ENCODE data around the gene TEDC1. TPM values are rescaled to one million over a fixed set of nuclear protein-coding genes. Genes with fewer than 3 reads are reported as not detected.

TEDC1 gene
- polyA plus RNA-seq, 1 donor (not counting 4 experiments of a cell fraction or from before 2014, with no cell fraction given), result 5.0 TPM

DNA sequence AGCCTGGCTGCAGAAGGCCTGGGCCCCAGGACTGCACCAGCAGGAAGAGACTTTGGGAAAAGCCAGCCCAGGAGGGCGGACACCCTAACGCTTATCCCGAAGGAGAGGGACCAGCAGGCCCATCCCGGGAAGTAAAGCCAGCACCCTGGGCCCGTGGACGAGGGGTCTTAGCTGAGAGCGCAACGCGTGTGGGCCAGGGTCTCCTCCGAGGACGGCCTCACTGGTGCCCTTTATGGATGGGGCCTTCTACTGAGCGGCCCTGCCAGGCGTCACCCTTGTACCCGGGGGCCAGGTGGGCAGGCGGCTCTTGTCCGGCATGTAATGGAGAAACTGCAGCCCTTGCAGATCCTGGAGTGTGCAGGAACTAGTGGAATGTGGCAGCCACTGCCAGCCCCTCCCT lies 14.1 kb downstream of the TEDC1 start:
- dilution Hi-C loops (cut with MboI; ENCODE audit: extremely low pct_ligation_motif_present, low sequenced_read_pairs), result no loop called here
- no peaks in the 10 kb centered on the region for H3K9me3 ChIP-seq (ENCODE audit: control insufficient read depth, low read depth, low read length)
- no peak for FAIRE-seq

DNA sequence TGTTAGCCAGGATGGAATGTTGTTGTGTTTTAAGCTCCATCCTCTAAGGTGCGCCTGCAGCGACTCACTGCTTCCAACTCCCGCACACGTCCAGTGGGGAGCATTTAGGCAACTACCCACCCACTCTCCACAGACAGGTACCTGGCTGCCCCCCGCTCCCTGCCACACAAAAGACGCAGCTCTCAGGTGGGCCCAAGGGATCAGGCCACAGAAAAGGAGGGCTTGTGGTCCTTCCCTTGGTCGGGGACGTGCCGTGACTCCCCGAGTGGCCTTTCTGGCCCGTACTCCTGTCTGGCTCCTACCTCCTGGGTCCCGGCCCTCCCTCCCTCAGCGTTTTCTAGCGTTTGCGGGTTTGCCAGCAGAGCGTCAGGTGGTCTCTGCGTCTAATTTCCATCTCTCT lies 16.2 kb downstream of the TEDC1 start:
- no peak for DNase-seq (ENCODE audit: low read depth, low spot score)
- no peak overlapping the region for H2AFZ ChIP-seq (ENCODE audit: control insufficient read depth, low read length)
- H3K27me3 ChIP-seq (ENCODE audit: control insufficient read depth, extremely low read depth, insufficient read depth, low read length), result no peaks in the 10 kb centered on the region
- no peak overlapping the region for H3K4me2 ChIP-seq (ENCODE audit: control insufficient read depth, extremely low read depth, insufficient read depth, low read depth, low read length)
- dilution Hi-C loops (cut with MboI; ENCODE audit: extremely low pct_ligation_motif_present, low sequenced_read_pairs), result no loop called here
- no peaks in the 10 kb centered on the region for H3K79me2 ChIP-seq (ENCODE audit: control insufficient read depth, insufficient read depth, low read length)
- peaks cover 4% of the 10 kb centered on the region for H3K4me1 ChIP-seq (ENCODE audit: control insufficient read depth, extremely low read depth, insufficient read depth, low read length)
- TF ChIP-seq CTCF (optimal IDR thresholded peaks at IDR 0.05 in 1 of 3, IDR thresholded peaks at IDR 0.05 in 1 of 3, conservative IDR thresholded peaks at IDR 0.05 in 1 of 3; ENCODE audit: extremely low read depth in 1 of 3, insufficient read depth in 2 of 3, low read length in 3 of 3) (no peak), EZH2 (IDR thresholded peaks at IDR 0.05; ENCODE audit: low read length) (no peak)
- no peak overlapping the region for H3K9ac ChIP-seq (ENCODE audit: control insufficient read depth, extremely low read depth, insufficient read depth, low read length)
- no peaks in the 10 kb centered on the region for H3K36me3 ChIP-seq (ENCODE audit: control insufficient read depth in 2 of 2, extremely low read depth in 1 of 2, insufficient read depth in 2 of 2, low read length in 2 of 2)
- FAIRE-seq, result no peak
- no peaks in the 10 kb centered on the region for H3K9me3 ChIP-seq (ENCODE audit: control insufficient read depth, low read depth, low read length)
- no peak overlapping the region for H3K27ac ChIP-seq (ENCODE audit: control insufficient read depth, insufficient read depth, low read length)
- H3K4me3 ChIP-seq (ENCODE audit: control insufficient read depth in 2 of 3, extremely low read depth in 1 of 3, insufficient read depth in 2 of 3, low read depth in 1 of 3, low read length in 3 of 3), result no peak overlapping the region
- H4K20me1 ChIP-seq (ENCODE audit: control insufficient read depth, extremely low read depth, insufficient read depth, low read length), result no peaks in the 10 kb centered on the region
- no peaks in the 10 kb centered on the region for H3K9me1 ChIP-seq (ENCODE audit: control insufficient read depth, extremely low read depth, insufficient read depth, low read length)

More for the DNA sequence above, 14.1 kb downstream of the TEDC1 start:
- H3K27ac ChIP-seq (ENCODE audit: control insufficient read depth, insufficient read depth, low read length), result no peak overlapping the region
- H3K4me3 ChIP-seq (ENCODE audit: control insufficient read depth in 2 of 3, extremely low read depth in 1 of 3, insufficient read depth in 2 of 3, low read depth in 1 of 3, low read length in 3 of 3), result no peak overlapping the region
- TF ChIP-seq CTCF (optimal IDR thresholded peaks at IDR 0.05 in 1 of 3, IDR thresholded peaks at IDR 0.05 in 1 of 3, conservative IDR thresholded peaks at IDR 0.05 in 1 of 3; ENCODE audit: extremely low read depth in 1 of 3, insufficient read depth in 2 of 3, low read length in 3 of 3) (no peak), EZH2 (IDR thresholded peaks at IDR 0.05; ENCODE audit: low read length) (no peak)
- no peaks in the 10 kb centered on the region for H4K20me1 ChIP-seq (ENCODE audit: control insufficient read depth, extremely low read depth, insufficient read depth, low read length)
- H3K9ac ChIP-seq (ENCODE audit: control insufficient read depth, extremely low read depth, insufficient read depth, low read length), result no peak overlapping the region
- no peak for DNase-seq (ENCODE audit: low read depth, low spot score)
- no peak overlapping the region for H3K4me2 ChIP-seq (ENCODE audit: control insufficient read depth, extremely low read depth, insufficient read depth, low read depth, low read length)
- H3K36me3 ChIP-seq (ENCODE audit: control insufficient read depth in 2 of 2, extremely low read depth in 1 of 2, insufficient read depth in 2 of 2, low read length in 2 of 2), result no peaks in the 10 kb centered on the region
- no peaks in the 10 kb centered on the region for H3K27me3 ChIP-seq (ENCODE audit: control insufficient read depth, extremely low read depth, insufficient read depth, low read length)
- H2AFZ ChIP-seq (ENCODE audit: control insufficient read depth, low read length), result no peak overlapping the region
- H3K9me1 ChIP-seq (ENCODE audit: control insufficient read depth, extremely low read depth, insufficient read depth, low read length), result no peaks in the 10 kb centered on the region
- H3K4me1 ChIP-seq (ENCODE audit: control insufficient read depth, extremely low read depth, insufficient read depth, low read length), result no peaks in the 10 kb centered on the region
- no peaks in the 10 kb centered on the region for H3K79me2 ChIP-seq (ENCODE audit: control insufficient read depth, insufficient read depth, low read length)

All from keratinocyte (primary cell).